Measurements from ENCODE around the gene KDELR1. TPM values are rescaled to one million over a fixed set of nuclear protein-coding genes. Genes with fewer than 3 reads are reported as not detected.

Gene KDELR1
- total RNA-seq, 1 experiment from 2014 or later: 198 TPM

- Mint-ChIP-seq H3K9me3 (no peaks in the 10 kb centered on the region), H3K4me3 (no peak overlapping the region), H3K27ac (no peak overlapping the region), H3K36me3 (ENCODE audit: insufficient read depth in 1 of 3, low read depth in 3 of 3) (peaks cover 0 to 19% (median 14%) of the 10 kb centered on the region in 3 experiments; a peak in 5 of 7 replicates), H3K27me3 (ENCODE audit: low read depth) (no peaks in the 10 kb centered on the region), H3K4me1 (peaks cover 15 to 22% of the 10 kb centered on the region in 2 experiments)
- no peak overlapping the region for H3K18ac ChIP-seq (ENCODE audit: insufficient read length, low read depth, low read length)
- H4K20me1 ChIP-seq (ENCODE audit: control insufficient read depth, insufficient read depth, insufficient read length): peaks cover 3% of the 10 kb centered on the region
- H3K23ac ChIP-seq (ENCODE audit: insufficient read length, low read depth, low read length): no peak overlapping the region
- H2BK120ac ChIP-seq (ENCODE audit: low read depth, low read length, poor library complexity, severe bottlenecking): no peak overlapping the region
- no peak overlapping the region for H3K4ac ChIP-seq (ENCODE audit: low read depth, low read length)
- no peak overlapping the region for H2BK12ac ChIP-seq (ENCODE audit: insufficient read length, low read depth, low read length)
- H3K79me1 ChIP-seq (ENCODE audit: insufficient read depth, low read depth, low read length, poor library complexity, severe bottlenecking): no peaks in the 10 kb centered on the region
- H3K14ac ChIP-seq (ENCODE audit: insufficient read depth, low read length): no peak overlapping the region
- H3K9me3 ChIP-seq (ENCODE audit: control insufficient read depth, low read depth, low read length): no peaks in the 10 kb centered on the region
- no peak overlapping the region for H3K27ac ChIP-seq (ENCODE audit: insufficient read length, low read depth, low read length)
- WGBS (ENCODE audit: extremely low coverage, insufficient read length, low lambda C conversion rate): no CpG with 5 or more reads among the region's 16 CpGs
- no peak overlapping the region for H2AFZ ChIP-seq (ENCODE audit: low read length)
- no peak overlapping the region for H4K8ac ChIP-seq (replicated peaks; ENCODE audit: insufficient read length, low read depth, low read length)
- H3K27me3 ChIP-seq (ENCODE audit: insufficient read depth, low read length): no peaks in the 10 kb centered on the region
- H3K9ac ChIP-seq (ENCODE audit: extremely low read depth, insufficient read length, low read length): no peak overlapping the region
- no peak overlapping the region for H2BK15ac ChIP-seq (ENCODE audit: low read depth, low read length)
- no peak overlapping the region for H2AK5ac ChIP-seq (ENCODE audit: insufficient read length, low read length)
- no peak overlapping the region for H3K56ac ChIP-seq (ENCODE audit: insufficient read length, low read depth, low read length)
- H3K4me1 ChIP-seq (ENCODE audit: insufficient read depth, low read length): no peaks in the 10 kb centered on the region
- no peak overlapping the region for H3T11ph ChIP-seq (ENCODE audit: low read length)
- no peaks in the 10 kb centered on the region for H3K23me2 ChIP-seq (ENCODE audit: insufficient read length, low read depth, low read length, poor library complexity, severe bottlenecking)
- H4K5ac ChIP-seq (ENCODE audit: insufficient read length, low read depth, low read length): no peak overlapping the region
- no peaks in the 10 kb centered on the region for H3K79me2 ChIP-seq (ENCODE audit: insufficient read depth, low read length)
- no peak overlapping the region for H2BK5ac ChIP-seq (ENCODE audit: insufficient read length, low read length)
- no peak overlapping the region for H2BK20ac ChIP-seq (ENCODE audit: low read depth, low read length, poor library complexity, severe bottlenecking)
- no peak for DNase-seq
- H3K4me2 ChIP-seq (ENCODE audit: insufficient read depth, insufficient read length, low read length): no peak overlapping the region
- no peak for TF ChIP-seq CTCF (conservative IDR thresholded peaks at IDR 0.05)
- H4K91ac ChIP-seq (ENCODE audit: insufficient read length, low read depth, low read length): no peak overlapping the region
Observed at GRCh38 chr19:48421548-48421947, 30.2 kb upstream of the KDELR1 start.
